Measurements from ENCODE around the gene CHMP1B. TPM values are rescaled to one million over a fixed set of nuclear protein-coding genes. Genes with fewer than 3 reads are reported as not detected.
A peak's percentile ranks its signal among the peaks of the same experiment; 100 is the strongest.

Gene CHMP1B
- total RNA-seq: 10 to 100 TPM; 24.3 to 26.8 TPM

- POLR2A ChIA-PET: no interaction called here
- Mint-ChIP-seq H3K27me3 (peaks cover 5% of the 10 kb centered on the region), H3K36me3 (ENCODE audit: low read depth) (peaks cover 6% of the 10 kb centered on the region), H3K27ac (peak within 1 kb of the TSS; percentile 100), H3K4me3 (peak within 1 kb of the TSS; percentile 100), H3K4me1 (peaks cover 32% of the 10 kb centered on the region), H3K9me3 (no peaks in the 10 kb centered on the region)
- peak; percentile 97 for DNase-seq
- CTCF ChIA-PET: no interaction called here
Measured at GRCh38 chr18:11851146-11851805, at the start of gene CHMP1B. TSS of gene CHMP1B (plus strand) at chr18:11851413. CDS start at chr18:11851512, 99 bp downstream.

GRCh38 chr18:11801573-11801972 is 49.6 kb upstream of the CHMP1B start:
- Mint-ChIP-seq H3K27ac (no peak overlapping the region), H3K9me3 (no peaks in the 10 kb centered on the region), H3K4me1 (no peaks in the 10 kb centered on the region), H3K4me3 (no peak overlapping the region), H3K27me3 (peaks cover 1% of the 10 kb centered on the region), H3K36me3 (ENCODE audit: low read depth) (no peaks in the 10 kb centered on the region)
- DNase-seq: no peak
- POLR2A ChIA-PET: no interaction called here
- CTCF ChIA-PET: no interaction called here

- peaks cover 3% of the 10 kb centered on the region for H3K27me3 Mint-ChIP-seq
- no peak for DNase-seq
- no peak overlapping the region for H3K4me3 Mint-ChIP-seq
- H3K4me1 Mint-ChIP-seq: no peaks in the 10 kb centered on the region
- POLR2A ChIA-PET: no interaction called here
- H3K27ac Mint-ChIP-seq: no peak overlapping the region
- no peaks in the 10 kb centered on the region for H3K36me3 Mint-ChIP-seq (ENCODE audit: low read depth)
- CTCF ChIA-PET: no interaction called here
- no peaks in the 10 kb centered on the region for H3K9me3 Mint-ChIP-seq
Measured at GRCh38 chr18:11802158-11802557, 49.1 kb upstream of the CHMP1B start.

- no peaks in the 10 kb centered on the region for H3K36me3 Mint-ChIP-seq (ENCODE audit: low read depth)
- no peak overlapping the region for H3K4me3 Mint-ChIP-seq
- ChIA-PET POLR2A (no interaction called here), CTCF (no interaction called here)
- peaks cover 4% of the 10 kb centered on the region for H3K27me3 Mint-ChIP-seq
- H3K4me1 Mint-ChIP-seq: no peaks in the 10 kb centered on the region
- no peak for DNase-seq
- H3K27ac Mint-ChIP-seq: no peak overlapping the region
- no peaks in the 10 kb centered on the region for H3K9me3 Mint-ChIP-seq
Measured at GRCh38 chr18:11802586-11802985, 48.6 kb upstream of the CHMP1B start.

GRCh38 chr18:11807233-11807632 is 44.0 kb upstream of the CHMP1B start:
- ChIA-PET CTCF (interaction anchor here (0.5 kb wide), 1 partner anchor 103 kb away, joined by 3 read pairs; no protein-coding TSS in a partner anchor), POLR2A (no interaction called here)
- DNase-seq: no peak
- no peaks in the 10 kb centered on the region for H3K4me1 Mint-ChIP-seq
- no peaks in the 10 kb centered on the region for H3K36me3 Mint-ChIP-seq (ENCODE audit: low read depth)
- no peak overlapping the region for H3K4me3 Mint-ChIP-seq
- H3K9me3 Mint-ChIP-seq: no peaks in the 10 kb centered on the region
- H3K27me3 Mint-ChIP-seq: peaks cover 4% of the 10 kb centered on the region
- no peak overlapping the region for H3K27ac Mint-ChIP-seq

- ChIA-PET CTCF (no interaction called here), POLR2A (no interaction called here)
- Mint-ChIP-seq H3K27me3 (peaks cover 4% of the 10 kb centered on the region), H3K36me3 (ENCODE audit: low read depth) (no peaks in the 10 kb centered on the region), H3K27ac (no peak overlapping the region), H3K9me3 (no peaks in the 10 kb centered on the region), H3K4me1 (no peaks in the 10 kb centered on the region), H3K4me3 (no peak overlapping the region)
- no peak for DNase-seq
Measured at GRCh38 chr18:11808001-11808855, 43.0 kb upstream of the CHMP1B start.

- DNase-seq: no peak
- Mint-ChIP-seq H3K9me3 (no peaks in the 10 kb centered on the region), H3K4me3 (no peak overlapping the region), H3K36me3 (ENCODE audit: low read depth) (no peaks in the 10 kb centered on the region), H3K27me3 (peaks cover 4% of the 10 kb centered on the region), H3K4me1 (no peaks in the 10 kb centered on the region), H3K27ac (no peak overlapping the region)
- POLR2A ChIA-PET: no interaction called here
- CTCF ChIA-PET: no interaction called here
Measured at GRCh38 chr18:11809895-11810294, 41.3 kb upstream of the CHMP1B start.

- CTCF ChIA-PET: no interaction called here
- no peak overlapping the region for H3K27ac Mint-ChIP-seq
Measured at GRCh38 chr18:11810379-11810778, 40.8 kb upstream of the CHMP1B start.

GRCh38 chr18:11811009-11811408 is 40.2 kb upstream of the CHMP1B start:
- Mint-ChIP-seq H3K27ac (no peak overlapping the region), H3K9me3 (no peaks in the 10 kb centered on the region), H3K4me3 (no peak overlapping the region), H3K27me3 (peaks cover 3% of the 10 kb centered on the region), H3K36me3 (ENCODE audit: low read depth) (no peaks in the 10 kb centered on the region), H3K4me1 (no peaks in the 10 kb centered on the region)
- ChIA-PET CTCF (interaction anchor here (1.5 kb wide), 1 partner anchor 16 kb away, joined by 8 read pairs; no protein-coding TSS in a partner anchor), POLR2A (no interaction called here)
- no peak for DNase-seq

More at GRCh38 chr18:11810379-11810778, 40.8 kb upstream of the CHMP1B start:
- Mint-ChIP-seq H3K4me1 (no peaks in the 10 kb centered on the region), H3K27me3 (peaks cover 3% of the 10 kb centered on the region), H3K4me3 (no peak overlapping the region), H3K9me3 (no peaks in the 10 kb centered on the region), H3K36me3 (ENCODE audit: low read depth) (no peaks in the 10 kb centered on the region)
- POLR2A ChIA-PET: no interaction called here
- DNase-seq: no peak

- H3K27ac Mint-ChIP-seq: no peak overlapping the region
- H3K27me3 Mint-ChIP-seq: peaks cover 3% of the 10 kb centered on the region
- H3K4me1 Mint-ChIP-seq: no peaks in the 10 kb centered on the region
- CTCF ChIA-PET: no interaction called here
- POLR2A ChIA-PET: no interaction called here
- DNase-seq: no peak
- H3K36me3 Mint-ChIP-seq (ENCODE audit: low read depth): no peaks in the 10 kb centered on the region
- H3K9me3 Mint-ChIP-seq: no peaks in the 10 kb centered on the region
- H3K4me3 Mint-ChIP-seq: no peak overlapping the region
Measured at GRCh38 chr18:11817229-11817628, 34.0 kb upstream of the CHMP1B start.

- Mint-ChIP-seq H3K9me3 (no peaks in the 10 kb centered on the region), H3K4me3 (no peak overlapping the region), H3K27ac (no peak overlapping the region), H3K4me1 (no peaks in the 10 kb centered on the region), H3K36me3 (ENCODE audit: low read depth) (no peaks in the 10 kb centered on the region), H3K27me3 (peaks cover 3% of the 10 kb centered on the region)
- ChIA-PET CTCF (interaction anchor here (0.6 kb wide), 1 partner anchor 1824 kb away, joined by 3 read pairs; no protein-coding TSS in a partner anchor), POLR2A (no interaction called here)
- no peak for DNase-seq
Measured at GRCh38 chr18:11818486-11819203, 32.6 kb upstream of the CHMP1B start.

GRCh38 chr18:11819938-11820337 is 31.3 kb upstream of the CHMP1B start:
- Mint-ChIP-seq H3K4me3 (no peak overlapping the region), H3K27me3 (peaks cover 3% of the 10 kb centered on the region), H3K27ac (no peak overlapping the region), H3K4me1 (no peaks in the 10 kb centered on the region), H3K9me3 (no peaks in the 10 kb centered on the region), H3K36me3 (ENCODE audit: low read depth) (no peaks in the 10 kb centered on the region)
- CTCF ChIA-PET: no interaction called here
- POLR2A ChIA-PET: no interaction called here
- DNase-seq: no peak

GRCh38 chr18:11820697-11821096 is 30.5 kb upstream of the CHMP1B start:
- POLR2A ChIA-PET: no interaction called here
- Mint-ChIP-seq H3K27me3 (peaks cover 3% of the 10 kb centered on the region), H3K9me3 (no peaks in the 10 kb centered on the region), H3K36me3 (ENCODE audit: low read depth) (no peaks in the 10 kb centered on the region), H3K27ac (no peak overlapping the region), H3K4me3 (no peak overlapping the region), H3K4me1 (no peaks in the 10 kb centered on the region)
- no peak for DNase-seq
- CTCF ChIA-PET: no interaction called here

Measured in activated CD4-positive, alpha-beta T cell treated with anti-CD3 and anti-CD28 coated beads, Interleukin-2, amount 10 ng/mL, durations not matched to agents 7 days and 5 days (primary cell).